ENCODE measurements around the gene PLAC1.

- TF ChIP-seq CTCF (IDR thresholded peaks at IDR 0.05) (no peak), EP300 (IDR thresholded peaks at IDR 0.05) (no peak), POLR2A (IDR thresholded peaks at IDR 0.05) (no peak)
These were observed 47.9 kb upstream of the PLAC1 start for GRCh38 chrX:134706138-134706537.

Data from ovary (tissue), 3 donors.